ENCODE results near the gene ADA. TPM values are rescaled to one million over a fixed set of nuclear protein-coding genes. Genes with fewer than 3 reads are reported as not detected.

ADA gene
- total and polyA plus RNA-seq, 2 of the 13 experiments (the other 11 are each of a cell fraction or from before 2014, with no cell fraction given), result 2.5 to 11.3 TPM

DNA sequence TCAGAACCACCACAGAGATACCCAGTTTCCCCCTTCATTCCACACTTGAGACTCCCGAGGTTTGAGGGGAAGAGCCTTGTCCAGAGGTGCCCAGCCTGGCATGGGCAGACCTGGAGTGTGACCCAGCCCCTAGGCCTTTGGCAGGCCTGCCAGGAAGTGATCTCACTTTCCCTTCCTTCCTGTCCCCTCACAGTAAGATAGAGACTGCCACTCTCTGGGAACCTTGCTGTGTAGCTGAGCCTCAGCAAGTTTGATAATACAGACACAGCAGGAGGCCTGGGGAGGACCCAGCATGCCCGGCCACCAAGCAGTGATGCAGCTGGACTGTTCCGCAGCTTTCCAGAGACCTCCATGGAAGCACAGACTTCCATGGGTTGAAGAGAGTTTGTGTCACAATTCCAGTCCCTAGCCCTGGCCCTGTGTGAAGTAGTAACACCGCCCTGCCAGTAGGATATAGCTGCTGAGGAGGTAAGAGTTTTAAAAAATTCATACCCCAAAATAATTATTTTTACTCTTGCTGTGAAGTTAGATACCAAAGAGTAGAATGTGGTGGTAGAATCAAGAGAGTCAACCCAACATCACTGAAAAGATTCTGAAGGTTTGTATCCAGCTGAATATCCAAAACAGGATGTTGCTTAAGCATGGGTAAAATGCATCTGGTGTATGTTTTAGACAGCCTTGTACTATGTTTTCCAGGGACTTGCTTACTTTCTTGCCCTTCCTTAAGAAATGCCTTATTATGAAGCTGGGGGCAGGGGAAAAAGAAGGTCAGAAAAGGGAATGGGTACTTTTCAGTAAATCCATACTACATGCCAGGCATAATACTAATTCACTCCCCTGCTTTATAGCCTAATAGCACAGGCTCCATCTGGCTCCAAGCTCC, 52.8 kb downstream of the ADA start:
- no TSS peak for BruUV-seq (replicated peaks)
- ATAC-seq (peak; percentile 47), DNase-seq (ENCODE audit: low spot score) (no peak), FAIRE-seq (no peak)
- TF ChIP-seq, protein P1, sequence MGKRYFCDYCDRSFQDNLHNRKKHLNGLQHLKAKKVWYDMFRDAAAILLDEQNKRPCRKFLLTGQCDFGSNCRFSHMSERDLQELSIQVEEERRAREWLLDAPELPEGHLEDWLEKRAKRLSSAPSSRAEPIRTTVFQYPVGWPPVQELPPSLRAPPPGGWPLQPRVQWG (CRISPR knock-in tag; IDR thresholded peaks at IDR 0.05; ENCODE audit: borderline replicate concordance, low read depth), result no peak
- TF ChIP-seq BRD4 (CRISPR knock-in tag; IDR thresholded peaks at IDR 0.05) (no peak), KDM1A (CRISPR knock-in tag; IDR thresholded peaks at IDR 0.05) (no peak), SUZ12 (IDR thresholded peaks at IDR 0.05; ENCODE audit: low read depth, low read length) (no peak), ZNF737 (CRISPR knock-in tag; IDR thresholded peaks at IDR 0.05; ENCODE audit: borderline replicate concordance) (no peak), ZNF335 (CRISPR knock-in tag; IDR thresholded peaks at IDR 0.05) (no peak), ZFX (CRISPR knock-in tag; IDR thresholded peaks at IDR 0.05; ENCODE audit: low read depth) (no peak), ZNF660 (CRISPR knock-in tag; IDR thresholded peaks at IDR 0.05; ENCODE audit: borderline replicate concordance, low read depth) (no peak), FLYWCH1 (CRISPR knock-in tag; IDR thresholded peaks at IDR 0.05) (no peak)
- TF ChIP-seq, protein P2, sequence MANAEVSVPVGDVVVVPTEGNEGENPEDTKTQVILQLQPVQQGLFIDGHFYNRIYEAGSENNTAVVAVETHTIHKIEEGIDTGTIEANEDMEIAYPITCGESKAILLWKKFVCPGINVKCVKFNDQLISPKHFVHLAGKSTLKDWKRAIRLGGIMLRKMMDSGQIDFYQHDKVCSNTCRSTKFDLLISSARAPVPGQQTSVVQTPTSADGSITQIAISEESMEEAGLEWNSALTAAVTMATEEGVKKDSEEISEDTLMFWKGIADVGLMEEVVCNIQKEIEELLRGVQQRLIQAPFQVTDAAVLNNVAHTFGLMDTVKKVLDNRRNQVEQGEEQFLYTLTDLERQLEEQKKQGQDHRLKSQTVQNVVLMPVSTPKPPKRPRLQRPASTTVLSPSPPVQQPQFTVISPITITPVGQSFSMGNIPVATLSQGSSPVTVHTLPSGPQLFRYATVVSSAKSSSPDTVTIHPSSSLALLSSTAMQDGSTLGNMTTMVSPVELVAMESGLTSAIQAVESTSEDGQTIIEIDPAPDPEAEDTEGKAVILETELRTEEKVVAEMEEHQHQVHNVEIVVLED (CRISPR knock-in tag; IDR thresholded peaks at IDR 0.05; ENCODE audit: borderline replicate concordance), result no peak
- TF ChIP-seq, protein P3, sequence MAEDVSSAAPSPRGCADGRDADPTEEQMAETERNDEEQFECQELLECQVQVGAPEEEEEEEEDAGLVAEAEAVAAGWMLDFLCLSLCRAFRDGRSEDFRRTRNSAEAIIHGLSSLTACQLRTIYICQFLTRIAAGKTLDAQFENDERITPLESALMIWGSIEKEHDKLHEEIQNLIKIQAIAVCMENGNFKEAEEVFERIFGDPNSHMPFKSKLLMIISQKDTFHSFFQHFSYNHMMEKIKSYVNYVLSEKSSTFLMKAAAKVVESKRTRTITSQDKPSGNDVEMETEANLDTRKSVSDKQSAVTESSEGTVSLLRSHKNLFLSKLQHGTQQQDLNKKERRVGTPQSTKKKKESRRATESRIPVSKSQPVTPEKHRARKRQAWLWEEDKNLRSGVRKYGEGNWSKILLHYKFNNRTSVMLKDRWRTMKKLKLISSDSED (CRISPR knock-in tag; IDR thresholded peaks at IDR 0.05), result no peak
- TF ChIP-seq, protein P4, sequence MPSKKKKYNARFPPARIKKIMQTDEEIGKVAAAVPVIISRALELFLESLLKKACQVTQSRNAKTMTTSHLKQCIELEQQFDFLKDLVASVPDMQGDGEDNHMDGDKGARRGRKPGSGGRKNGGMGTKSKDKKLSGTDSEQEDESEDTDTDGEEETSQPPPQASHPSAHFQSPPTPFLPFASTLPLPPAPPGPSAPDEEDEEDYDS (CRISPR knock-in tag; IDR thresholded peaks at IDR 0.05), result no peak
- no peak overlapping the region for H3K4me2 ChIP-seq (ENCODE audit: low read depth, low read length)
- no peak overlapping the region for H3K27ac ChIP-seq (ENCODE audit: extremely low read length, insufficient read depth, low read length)
- H3K4me3 ChIP-seq (replicated peaks in 1 of 3; ENCODE audit: insufficient read depth in 1 of 3, low read depth in 2 of 3, low read length in 3 of 3), result no peak overlapping the region
- H4K20me1 ChIP-seq (ENCODE audit: insufficient read depth, low read length), result no peaks in the 10 kb centered on the region
- intact Hi-C loops (cut with micrococcal nuclease; ENCODE audit: unreplicated experiment), result no loop called here
- 89% methylated on average over 4 of the region's 4 CpGs for WGBS (ENCODE audit: low lambda C conversion rate)
- H3K9me3 ChIP-seq (ENCODE audit: low read length), result no peaks in the 10 kb centered on the region
- POLR2A ChIA-PET, result interaction anchor here (0.6 to 1.0 kb wide), 2 partner anchors 10 to 375 kb away, joined by 3 read pairs; no protein-coding TSS in a partner anchor
- in situ Hi-C loops (cut with HindIII; ENCODE audit: extremely low pct_ligation_motif_present, low pct_unique_long_range_greater_than_20kb), result no loop called here
- H3K79me2 ChIP-seq (ENCODE audit: insufficient read depth, low read length), result no peaks in the 10 kb centered on the region
- no peaks in the 10 kb centered on the region for H3K36me3 ChIP-seq (replicated peaks in 1 of 2; ENCODE audit: control insufficient read depth in 1 of 2, insufficient read depth in 2 of 2, low read length in 2 of 2)
- peaks cover 25% of the 10 kb centered on the region for H3K4me1 ChIP-seq (ENCODE audit: insufficient read depth, low read length)
- no peaks in the 10 kb centered on the region for H3K27me3 ChIP-seq (ENCODE audit: control insufficient read depth in 1 of 2, insufficient read depth in 2 of 2, low read length in 2 of 2)
- CTCF ChIA-PET (ENCODE audit: low intra/inter-chr PET ratio, low total read pairs), result no interaction called here
- H3K9ac ChIP-seq (ENCODE audit: insufficient read depth, low read depth, low read length), result no peak overlapping the region
- no peak overlapping the region for H2AFZ ChIP-seq (ENCODE audit: low read length)

Measured in HepG2 (cell line).